SK-N-MC (cell line): ENCODE data around the gene LRRC70.

Experiments used
- DNase-seq: peaks from one replicate; pipeline ENCODE4 v3.0.0-alpha.2; 2011; ENCODE audit warnings: low read depth, low spot score
- H3K27ac ChIP-seq: fragments of 200-600 bp; sonication (generic); 2 replicates; pipeline ENCODE4 v1.5.1; 2016; ENCODE audit warnings: mixed run types
- H3K36me3 ChIP-seq: fragments of 200-600 bp; sonication (generic); 2 replicates; pipeline ENCODE4 v1.6.1; 2017; ENCODE audit warnings: antibody characterized with exemption, low read length, mixed read lengths; ENCODE audit not compliant: insufficient read depth
- H3K4me3 ChIP-seq: fragments of 200-600 bp; sonication (generic); 2 replicates; pipeline ENCODE4 v1.5.1; 2016
- H3K9ac ChIP-seq: fragments of 200-600 bp; sonication (generic); 2 replicates; pipeline ENCODE4 v1.8.0; 2017; ENCODE audit warnings: mixed run types, mixed read lengths; ENCODE audit not compliant: insufficient read length
- H3K9me3 ChIP-seq: fragments of 200-600 bp; sonication (generic); 2 replicates; pipeline ENCODE4 v1.6.1; 2017; ENCODE audit warnings: low read depth, mild to moderate bottlenecking, antibody characterized with exemption, low read length, moderate library complexity, mixed read lengths
- EZH2 ChIP-seq: fragments of 200-600 bp; sonication (generic); IDR thresholded peaks from one replicate; pipeline ENCODE4 v1.6.1; 2017; ENCODE audit warnings: antibody characterized with exemption
- FOXP2 ChIP-seq: optimal IDR thresholded peaks from 2 replicates; pipeline ENCODE3; 2011; ENCODE audit warnings: mild to moderate bottlenecking, moderate library complexity; ENCODE audit not compliant: insufficient read depth; ENCODE audit errors: extremely low read length, control extremely low read depth
- POLR2AphosphoS5 ChIP-seq: IDR thresholded peaks from 2 replicates; pipeline ENCODE4 v1.6.1; 2012; ENCODE audit warnings: mild to moderate bottlenecking, low read depth, low read length, borderline replicate concordance

Gene LRRC70

GRCh38 chr5:62578540-62578939 is at the start of gene LRRC70:
LRRC70 (plus strand) TSS chr5:62578819; CDS start chr5:62579439, 620 bp downstream.
- DNase-seq: peak; percentile 64
- no peak within 1 kb of the TSS for H3K9ac ChIP-seq
- no peak within 1 kb of the TSS; the same call in 1 of the 2 replicates for H3K27ac ChIP-seq
- no peaks in the 10 kb centered on the region for H3K9me3 ChIP-seq
- H3K36me3 ChIP-seq: peaks cover 6% of the 10 kb centered on the region; the same call in 1 of the 2 replicates
- peak within 1 kb of the TSS; percentile 22; the same call in 1 of the 2 replicates for H3K4me3 ChIP-seq
- TF ChIP-seq POLR2AphosphoS5 (no peak), FOXP2 (no peak), EZH2 (no peak)

DNA sequence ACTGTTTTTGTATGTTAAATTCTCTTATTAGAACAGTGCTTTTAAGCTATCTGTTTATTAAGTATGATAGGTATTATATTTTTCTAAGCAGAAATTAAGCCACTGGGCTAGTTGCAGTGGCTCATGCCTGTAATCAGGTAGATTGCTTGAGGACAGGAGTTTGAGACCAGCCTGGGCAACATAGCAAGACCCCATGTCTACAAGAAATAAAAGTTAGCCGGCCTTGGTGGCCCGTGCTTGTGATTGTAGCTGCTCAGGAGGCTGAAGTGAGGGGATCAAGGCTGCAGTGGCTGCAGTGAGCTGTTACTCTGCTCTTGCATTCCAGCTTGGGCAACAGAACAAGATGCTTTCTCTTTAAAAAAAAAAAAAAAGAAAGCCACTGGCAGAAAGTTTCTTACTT is 45.0 kb upstream of the LRRC70 start:
- H3K36me3 ChIP-seq: peaks cover 9% of the 10 kb centered on the region
- TF ChIP-seq FOXP2: no peak
- no peak overlapping the region for H3K4me3 ChIP-seq
- no peak overlapping the region for H3K27ac ChIP-seq
- no peaks in the 10 kb centered on the region for H3K9me3 ChIP-seq
- H3K9ac ChIP-seq: no peak overlapping the region
- no peak for DNase-seq

- H3K9me3 ChIP-seq: no peaks in the 10 kb centered on the region
- TF ChIP-seq FOXP2 (no peak), POLR2AphosphoS5 (no peak), EZH2 (no peak)
- peaks cover 11% of the 10 kb centered on the region for H3K36me3 ChIP-seq
- no peak overlapping the region for H3K4me3 ChIP-seq
- H3K9ac ChIP-seq: no peak overlapping the region
- no peak for DNase-seq
- no peak overlapping the region for H3K27ac ChIP-seq
Measured at GRCh38 chr5:62534461-62535236, 44.0 kb upstream of the LRRC70 start.

- no peak for DNase-seq
- Histone ChIP-seq H3K36me3 (peaks cover 5% of the 10 kb centered on the region), H3K4me3 (no peak overlapping the region), H3K9me3 (no peaks in the 10 kb centered on the region), H3K9ac (no peak overlapping the region), H3K27ac (no peak overlapping the region)
- TF ChIP-seq EZH2 (no peak), FOXP2 (no peak), POLR2AphosphoS5 (no peak)
Measured at GRCh38 chr5:62536232-62536631, 42.4 kb upstream of the LRRC70 start.

GRCh38 chr5:62536783-62537182 is 41.8 kb upstream of the LRRC70 start:
- no peak overlapping the region for H3K9ac ChIP-seq
- peaks cover 5% of the 10 kb centered on the region for H3K36me3 ChIP-seq
- no peak overlapping the region for H3K27ac ChIP-seq
- no peak for DNase-seq
- H3K4me3 ChIP-seq: no peak overlapping the region
- no peaks in the 10 kb centered on the region for H3K9me3 ChIP-seq
- TF ChIP-seq POLR2AphosphoS5: no peak
- TF ChIP-seq FOXP2: no peak
- no peak for TF ChIP-seq EZH2

- TF ChIP-seq FOXP2 (no peak), POLR2AphosphoS5 (no peak), EZH2 (no peak)
- DNase-seq: no peak
- no peak overlapping the region for H3K4me3 ChIP-seq
- no peak overlapping the region for H3K9ac ChIP-seq
- H3K27ac ChIP-seq: no peak overlapping the region
- peaks cover 5% of the 10 kb centered on the region for H3K36me3 ChIP-seq
- H3K9me3 ChIP-seq: no peaks in the 10 kb centered on the region
Measured at GRCh38 chr5:62538017-62538942, 40.3 kb upstream of the LRRC70 start.

- Histone ChIP-seq H3K9me3 (no peaks in the 10 kb centered on the region), H3K4me3 (no peak overlapping the region), H3K27ac (no peak overlapping the region), H3K9ac (no peak overlapping the region), H3K36me3 (peaks cover 5% of the 10 kb centered on the region; the same call in 1 of the 2 replicates)
- no peak for DNase-seq
- no peak for TF ChIP-seq POLR2AphosphoS5
- no peak for TF ChIP-seq EZH2
- TF ChIP-seq FOXP2: no peak
Measured at GRCh38 chr5:62542720-62543119, 35.9 kb upstream of the LRRC70 start.

DNA sequence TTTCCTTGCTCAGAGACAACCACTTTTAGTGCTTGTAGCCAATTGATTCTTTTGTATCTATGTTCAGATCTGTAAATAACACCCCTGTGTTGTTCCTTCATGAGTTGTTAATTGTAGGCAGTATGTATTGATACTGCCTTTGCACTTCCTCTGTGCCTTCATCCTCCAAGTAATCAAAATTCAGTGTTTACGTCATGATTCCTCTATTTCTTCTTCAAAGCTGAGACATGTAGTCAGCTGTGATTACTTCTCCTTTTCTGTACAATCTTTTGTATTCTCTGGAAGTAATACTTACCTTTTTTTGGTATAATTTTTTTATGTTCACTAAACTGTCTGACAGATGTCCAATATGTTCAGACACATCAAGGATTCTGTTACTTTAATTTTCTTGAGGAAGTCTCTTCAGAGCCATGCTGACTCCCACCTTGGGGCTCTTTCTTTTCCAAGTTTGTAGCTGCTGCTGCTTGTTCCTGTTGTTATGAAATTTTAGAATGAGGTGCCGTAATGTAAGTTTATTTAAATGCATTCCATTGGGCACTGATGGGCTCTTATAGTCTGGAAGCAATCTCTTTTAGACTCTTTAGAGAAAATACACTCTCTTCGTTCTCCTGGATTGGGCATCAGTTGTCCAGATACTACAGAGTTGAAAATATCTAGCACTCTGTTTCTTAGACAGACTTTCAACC is 30.5 kb upstream of the LRRC70 start:
- Histone ChIP-seq H3K36me3 (no peaks in the 10 kb centered on the region; the same call in 1 of the 2 replicates), H3K27ac (no peak overlapping the region), H3K9me3 (no peaks in the 10 kb centered on the region), H3K4me3 (no peak overlapping the region), H3K9ac (no peak overlapping the region)
- no peak for DNase-seq
- no peak for TF ChIP-seq EZH2
- TF ChIP-seq POLR2AphosphoS5: no peak
- no peak for TF ChIP-seq FOXP2
